Common myeloid progenitor, CD34-positive (primary cell): ENCODE measurements around the gene DENND1A.
A peak's percentile ranks its signal among the peaks of the same experiment; 100 is the strongest.

Experiments
- CTCF ChIA-PET: fragments of 350-600 bp; sonication (Branson Sonifier 250); formaldehyde crosslinking; loops from one replicate; lab custom pipeline; 2021; ENCODE audit warnings: antibody characterized with exemption; lab: Charles Lee
- POLR2A ChIA-PET: fragments of 350-600 bp; sonication (Branson Sonifier 250); formaldehyde crosslinking; loops from one replicate; lab custom pipeline; 2021; ENCODE audit warnings: antibody characterized with exemption; lab: Charles Lee
- DNase-seq, 3 donors: peaks; one replicate each; pipeline versions ENCODE4 v3.0.0 to v3.0.0-alpha.2; 2013
- H3K27ac ChIP-seq, 2 experiments: 1 replicate in 1 of 2; 2 replicates in 1 of 2; pipeline ENCODE4 v1.7.0; 2013; ENCODE audit warnings: inconsistent platforms in 2 of 2, low read length in 2 of 2, mild to moderate bottlenecking in 2 of 2, low read depth in 1 of 2, moderate library complexity in 1 of 2; ENCODE audit not compliant: severe bottlenecking in 2 of 2, insufficient read depth in 1 of 2, poor library complexity in 1 of 2
- H3K27me3 ChIP-seq, 5 experiments: replicated peaks in 2 of 5; 1 replicate in 3 of 5; 2 replicates in 2 of 5; pipeline versions ENCODE4 v1.6.1 to v1.7.0; 2013; ENCODE audit warnings: low read length in 4 of 5, mild to moderate bottlenecking in 2 of 5, moderate library complexity in 2 of 5, inconsistent platforms in 1 of 5; ENCODE audit not compliant: insufficient read depth in 5 of 5, control insufficient read depth in 4 of 5
- H3K36me3 ChIP-seq, 4 experiments: 1 replicate in 2 of 4; 2 replicates in 2 of 4; pipeline versions ENCODE4 v1.6.1 to v1.7.0; 2013; ENCODE audit warnings: low read length in 3 of 4, control low read depth in 1 of 4, mild to moderate bottlenecking in 1 of 4; ENCODE audit not compliant: control insufficient read depth in 4 of 4, insufficient read depth in 4 of 4
- H3K4me1 ChIP-seq, 4 experiments: 1 replicate in 3 of 4; 2 replicates in 1 of 4; pipeline versions ENCODE4 v1.6.1 to v1.7.1; 2013; ENCODE audit warnings: low read length in 3 of 4, mild to moderate bottlenecking in 3 of 4, control low read depth in 1 of 4, inconsistent platforms in 1 of 4, moderate library complexity in 1 of 4; ENCODE audit not compliant: control insufficient read depth in 4 of 4, insufficient read depth in 4 of 4; ENCODE audit errors: control extremely low read depth in 1 of 4
- H3K4me3 ChIP-seq, 7 experiments: 1 replicate in 4 of 7; 2 replicates in 3 of 7; pipeline versions ENCODE4 v1.5.1 to v1.7.0; 2013; ENCODE audit warnings: mild to moderate bottlenecking in 7 of 7, low read length in 6 of 7, moderate library complexity in 6 of 7, inconsistent platforms in 2 of 7, low read depth in 2 of 7, control low read depth in 1 of 7; ENCODE audit not compliant: insufficient read depth in 4 of 7, control insufficient read depth in 1 of 7; ENCODE audit errors: extremely low read depth in 1 of 7
- H3K9me3 ChIP-seq, 5 experiments: 1 replicate in 4 of 5; 2 replicates in 1 of 5; pipeline versions ENCODE4 v1.6.1 to v1.7.1; 2013; ENCODE audit warnings: low read length in 4 of 5, mild to moderate bottlenecking in 2 of 5, inconsistent platforms in 1 of 5, low read depth in 1 of 5, moderate library complexity in 1 of 5; ENCODE audit not compliant: control insufficient read depth in 4 of 5, insufficient read depth in 2 of 5; ENCODE audit errors: control extremely low read depth in 1 of 5
- WGBS: methylation state at CpG from one replicate; pipeline ENCODE4 v1.1.5; 2013; ENCODE audit not compliant: insufficient coverage; 5-methylcytosine and 5-hydroxymethylcytosine counted together

The DENND1A gene

GRCh38 chr9:123447934-123448646 is 481.8 kb downstream of the DENND1A start:
- Histone ChIP-seq H3K9me3 (no peaks in the 10 kb centered on the region), H3K27ac (no peak overlapping the region), H3K36me3 (peaks cover 0 to 6% (median 3%) of the 10 kb centered on the region in 4 experiments), H3K4me3 (no peak overlapping the region), H3K27me3 (no peaks in the 10 kb centered on the region), H3K4me1 (no peaks in the 10 kb centered on the region)
- no peak for DNase-seq
- ChIA-PET CTCF (interaction anchor here (1.4 kb wide), 1 partner anchor 10 kb away, joined by 4 read pairs; no protein-coding TSS in a partner anchor), POLR2A (no interaction called here)
- 100% methylated on average over 3 of the region's 9 CpGs for WGBS

GRCh38 chr9:123445981-123446610 is 483.8 kb downstream of the DENND1A start:
- DNase-seq, result no peak
- WGBS, result 97% methylated on average over 5 of the region's 10 CpGs
- Histone ChIP-seq H3K4me3 (no peak overlapping the region), H3K27me3 (no peaks in the 10 kb centered on the region), H3K9me3 (no peaks in the 10 kb centered on the region), H3K27ac (no peak overlapping the region), H3K4me1 (no peaks in the 10 kb centered on the region), H3K36me3 (peaks cover 0 to 2% (median under 1%) of the 10 kb centered on the region in 4 experiments)
- CTCF ChIA-PET, result interaction anchor here (1.7 kb wide), 1 partner anchor 12 kb away, joined by 3 read pairs; no protein-coding TSS in a partner anchor
- POLR2A ChIA-PET, result no interaction called here

- WGBS, result 100% methylated on average over 3 of the region's 7 CpGs
- peaks cover 0 to 1% (median under 1%) of the 10 kb centered on the region in 4 experiments for H3K36me3 ChIP-seq
- H3K27me3 ChIP-seq, result no peaks in the 10 kb centered on the region
- no peak for DNase-seq
- H3K27ac ChIP-seq, result no peak overlapping the region
- POLR2A ChIA-PET, result no interaction called here
- H3K9me3 ChIP-seq, result no peaks in the 10 kb centered on the region
- CTCF ChIA-PET, result interaction anchor here (1.7 kb wide), 1 partner anchor 13 kb away, joined by 3 read pairs; no protein-coding TSS in a partner anchor
- no peak overlapping the region for H3K4me3 ChIP-seq
- no peaks in the 10 kb centered on the region for H3K4me1 ChIP-seq
Observed at GRCh38 chr9:123445116-123445515, 484.8 kb downstream of the DENND1A start.

GRCh38 chr9:123441769-123442168 is 488.2 kb downstream of the DENND1A start:
- Histone ChIP-seq H3K4me3 (no peak overlapping the region), H3K9me3 (no peaks in the 10 kb centered on the region), H3K36me3 (peaks cover 0 to 14% (median 4%) of the 10 kb centered on the region in 4 experiments), H3K27me3 (no peaks in the 10 kb centered on the region), H3K4me1 (peaks cover 0 to 9% (median 1%) of the 10 kb centered on the region in 4 experiments), H3K27ac (no peak overlapping the region)
- DNase-seq, result no peak
- CTCF ChIA-PET, result interaction anchor here (1.6 kb wide), 1 partner anchor 12 kb away, joined by 3 read pairs; no protein-coding TSS in a partner anchor
- POLR2A ChIA-PET, result no interaction called here

GRCh38 chr9:123440256-123440655 is 489.7 kb downstream of the DENND1A start:
- H3K27me3 ChIP-seq, result no peaks in the 10 kb centered on the region
- WGBS, result 97% methylated on average over 8 of the region's 11 CpGs
- DNase-seq, result no peak
- CTCF ChIA-PET, result no interaction called here
- peaks cover 0 to 14% (median 6%) of the 10 kb centered on the region in 4 experiments for H3K36me3 ChIP-seq
- H3K27ac ChIP-seq, result no peak overlapping the region
- POLR2A ChIA-PET, result no interaction called here
- H3K4me1 ChIP-seq, result peaks cover 0 to 9% (median 1%) of the 10 kb centered on the region in 4 experiments
- no peaks in the 10 kb centered on the region for H3K9me3 ChIP-seq
- H3K4me3 ChIP-seq, result no peak overlapping the region

GRCh38 chr9:123438821-123439220 is 491.1 kb downstream of the DENND1A start:
- Histone ChIP-seq H3K36me3 (peaks cover 0 to 14% (median 8%) of the 10 kb centered on the region in 4 experiments), H3K9me3 (no peaks in the 10 kb centered on the region), H3K27me3 (no peaks in the 10 kb centered on the region), H3K4me3 (no peak overlapping the region), H3K4me1 (peaks cover 0 to 9% (median 1%) of the 10 kb centered on the region in 4 experiments), H3K27ac (no peak overlapping the region)
- CTCF ChIA-PET, result interaction anchor here (2.0 kb wide), 1 partner anchor 10 kb away, joined by 4 read pairs; no protein-coding TSS in a partner anchor
- no CpG with 5 or more reads among the region's 4 CpGs for WGBS
- POLR2A ChIA-PET, result no interaction called here
- DNase-seq, result no peak

- Histone ChIP-seq H3K27ac (no peak overlapping the region), H3K9me3 (no peaks in the 10 kb centered on the region), H3K4me3 (no peak overlapping the region), H3K27me3 (no peaks in the 10 kb centered on the region), H3K4me1 (peaks cover 0 to 9% (median 1%) of the 10 kb centered on the region in 4 experiments), H3K36me3 (peaks cover 0 to 14% (median 8%) of the 10 kb centered on the region in 4 experiments)
- ChIA-PET CTCF (interaction anchor here (2.0 kb wide), 1 partner anchor 10 kb away, joined by 4 read pairs; no protein-coding TSS in a partner anchor), POLR2A (no interaction called here)
- peak; percentile 8 to 31 (median 17) for DNase-seq
- WGBS, result 63% methylated on average over 7 of the region's 8 CpGs
Observed at GRCh38 chr9:123438321-123438720, 491.6 kb downstream of the DENND1A start.
